K562 (cell line): Measurements from ENCODE around the gene CSNK1D. TPM values are rescaled to one million over a fixed set of nuclear protein-coding genes. Genes with fewer than 3 reads are reported as not detected.
A peak's percentile ranks its signal among the peaks of the same experiment; 100 is the strongest.

Experiments used
- ATAC-seq: fragments of 200-7000 bp; cut with Tn5 transposase; 3 replicates; pipeline ENCODE4 v1.9.1; 2020; ENCODE audit warnings: moderate library complexity
- BruUV-seq: library from RNA; stranded (reverse); fragments of 400-500 nt; replicated peaks from 2 replicates; lab custom pipeline; 2021; lab: Mats Ljungman, UMichigan
- CTCF ChIA-PET: fragments of 300-600 bp; formaldehyde crosslinking; extraction: SDS; loops from one replicate; lab custom pipeline; 2021; ENCODE audit warnings: low intra/inter-chr PET ratio; lab: Yijun Ruan, JAX
- POLR2A ChIA-PET: fragments of 300-600, 350-650 bp; sonication (Branson Sonifier 250); formaldehyde crosslinking; extraction: SDS; loops from one replicate; lab custom pipeline; 2021; ENCODE audit warnings: antibody characterized with exemption, inconsistent platforms; lab: Yijun Ruan, JAX
- DNase-seq, 4 experiments: peaks; one replicate each; pipeline versions ENCODE4 v3.0.0 to v3.0.0-alpha.2; 2011 to 2018; ENCODE audit warnings: low spot score in 3 of 4, mixed read lengths in 3 of 4; ENCODE audit errors: extremely low read depth in 1 of 4
- FAIRE-seq: peaks from 2 replicates; lab custom pipeline; 2011; peaks lifted over from hg19 to GRCh38; lab: Jason Lieb, UNC
- H2AFZ ChIP-seq: 2 replicates; pipeline ENCODE4 v1.6.0; 2011; ENCODE audit warnings: low read depth, low read length, control low read depth, inconsistent platforms
- H3K27ac ChIP-seq: fragments of 200-600 bp; 3 replicates; pipeline ENCODE4 v1.8.0; 2011; ENCODE audit warnings: low read depth, mild to moderate bottlenecking, control low read depth, inconsistent platforms, low read length, moderate library complexity, mixed read lengths; ENCODE audit errors: extremely low read depth
- H3K27me3 ChIP-seq, 2 experiments: fragments of 300-600 bp in 1 of 2; 2 replicates in 1 of 2; 3 replicates in 1 of 2; pipeline versions ENCODE4 v1.6.0 to v1.8.0; 2011; ENCODE audit warnings: inconsistent platforms in 2 of 2, low read length in 2 of 2, mild to moderate bottlenecking in 1 of 2, mixed read lengths in 1 of 2, moderate library complexity in 1 of 2; ENCODE audit not compliant: control insufficient read depth in 2 of 2, insufficient read depth in 2 of 2
- H3K36me3 ChIP-seq: fragments of 300-600 bp; 3 replicates; pipeline ENCODE4 v1.8.0; 2011; ENCODE audit warnings: mild to moderate bottlenecking, low read length, inconsistent platforms; ENCODE audit not compliant: control insufficient read depth, insufficient read depth
- H3K4me1 ChIP-seq, 2 experiments: fragments of 200-600 bp in 1 of 2; replicated peaks in 1 of 2; 2 replicates in 1 of 2; 3 replicates in 1 of 2; pipeline versions ENCODE4 v1.5.1 to v1.8.0; 2011; ENCODE audit warnings: inconsistent platforms in 2 of 2, low read length in 2 of 2, mild to moderate bottlenecking in 1 of 2, mixed read lengths in 1 of 2, moderate library complexity in 1 of 2; ENCODE audit not compliant: control insufficient read depth in 2 of 2, insufficient read depth in 2 of 2
- H3K4me2 ChIP-seq: 2 replicates; pipeline ENCODE4 v1.6.1; 2011; ENCODE audit warnings: low read length, control low read depth, inconsistent platforms, mixed read lengths; ENCODE audit not compliant: insufficient read depth
- H3K4me3 ChIP-seq: fragments of 200-600 bp; sonication (generic), shearing (Covaris generic); 2 replicates; pipeline ENCODE4 v1.5.1; 2016; ENCODE audit warnings: control low read depth, inconsistent platforms
- H3K79me2 ChIP-seq: fragments of 200-600 bp; 3 replicates; pipeline ENCODE4 v1.8.0; 2011; ENCODE audit warnings: low read length, inconsistent platforms; ENCODE audit not compliant: control insufficient read depth, insufficient read depth
- H3K9ac ChIP-seq, 2 experiments: 2 replicates each; pipeline versions ENCODE4 v1.6.0 to v1.6.1; 2011; ENCODE audit warnings: low read depth in 2 of 2, low read length in 2 of 2, control low read depth in 1 of 2, inconsistent platforms in 1 of 2, mild to moderate bottlenecking in 1 of 2, mixed read lengths in 1 of 2; ENCODE audit not compliant: insufficient read depth in 1 of 2
- H3K9me1 ChIP-seq: one replicate; pipeline ENCODE4 v1.6.0; 2011; ENCODE audit warnings: inconsistent platforms, mild to moderate bottlenecking, low read length, moderate library complexity; ENCODE audit not compliant: control insufficient read depth, insufficient read depth
- H3K9me3 ChIP-seq: replicated peaks from 2 replicates; pipeline ENCODE4 v1.5.1; 2011; ENCODE audit warnings: low read depth, low read length, inconsistent platforms; ENCODE audit not compliant: control insufficient read depth, insufficient read depth
- H4K20me1 ChIP-seq: replicated peaks from 2 replicates; pipeline ENCODE4 v1.6.1; 2011; ENCODE audit warnings: low read length, inconsistent platforms, mixed read lengths; ENCODE audit not compliant: control insufficient read depth, insufficient read depth
- BRCA1 ChIP-seq, 2 experiments: fragments of 450-650 bp in 1 of 2; sonication (generic) in 1 of 2; formaldehyde crosslinking in 1 of 2; IDR thresholded peaks; 2 replicates each; pipeline versions ENCODE4 v1.5.0 to v1.6.1; 2017 to 2020; ENCODE audit warnings: mild to moderate bottlenecking in 1 of 2, missing genetic modification reagents in 1 of 2
- FOSL1 ChIP-seq: fragments of 200-800 bp; sonication (Bioruptor generic); conservative IDR thresholded peaks from 2 replicates; pipeline ENCODE4 v1.6.1; 2016; ENCODE audit warnings: missing genetic modification characterization, missing compliant biosample characterization
- GATAD2B ChIP-seq: fragments of 450-650 bp; IDR thresholded peaks from 2 replicates; pipeline ENCODE4 v1.6.1; 2017; ENCODE audit warnings: mild to moderate bottlenecking, borderline replicate concordance
- KDM4B ChIP-seq, 2 experiments: fragments of 450-650 bp in 1 of 2; sonication (generic) in 1 of 2; IDR thresholded peaks; 2 replicates each; pipeline ENCODE4 v1.6.1; 2016 to 2017; ENCODE audit warnings: borderline replicate concordance in 2 of 2, antibody characterized with exemption in 1 of 2, low read depth in 1 of 2, mild to moderate bottlenecking in 1 of 2
- PCBP1 ChIP-seq: fragments of 200-400 bp; formaldehyde crosslinking; IDR thresholded peaks from 2 replicates; pipeline ENCODE4 v1.6.1; 2018; ENCODE audit warnings: mild to moderate bottlenecking, low read depth, low read length; ENCODE audit not compliant: poor library complexity, severe bottlenecking
- PREB ChIP-seq: sonication (generic); formaldehyde crosslinking; IDR thresholded peaks from 2 replicates; pipeline ENCODE4 v1.8.1; 2023; ENCODE audit warnings: mild to moderate bottlenecking, missing genetic modification reagents
- RBFOX2 ChIP-seq: fragments of 200-400 bp; formaldehyde crosslinking; IDR thresholded peaks from 2 replicates; pipeline ENCODE4 v1.6.1; 2017; ENCODE audit warnings: low read depth, mild to moderate bottlenecking, low read length, moderate library complexity
- SMAD3 ChIP-seq: fragments of 450-650 bp; formaldehyde crosslinking; conservative IDR thresholded peaks from 2 replicates; pipeline ENCODE4 v1.4.0; 2020; ENCODE audit warnings: mild to moderate bottlenecking
- ZNF592 ChIP-seq: fragments of 450-650 bp; IDR thresholded peaks from 2 replicates; pipeline ENCODE4 v1.6.1; 2017; ENCODE audit warnings: antibody characterized with exemption, mild to moderate bottlenecking
- ZNF780A ChIP-seq: fragments of 250-450 bp; sonication (Bioruptor Pico); IDR thresholded peaks from 2 replicates; pipeline ENCODE4 v1.5.0; 2021; ENCODE audit warnings: mild to moderate bottlenecking
- WGBS: fragments of 100-300 bp; shearing (Covaris generic); methylation state at CpG from one replicate; pipeline ENCODE4 v1.1.6; 2016; ENCODE audit warnings: low coverage, mixed read lengths; ENCODE audit not compliant: insufficient coverage; ENCODE audit errors: missing lambda C conversion rate; 5-methylcytosine and 5-hydroxymethylcytosine counted together
- in situ Hi-C: fragments of 300-500 bp; cut with MboI; formaldehyde crosslinking; loops from 4 replicates; pipeline ENCODE4 v1.15.0; 2018; ENCODE audit warnings: inconsistent platforms, mixed read lengths
- intact Hi-C: fragments of 100-400 bp; cut with micrococcal nuclease; formaldehyde crosslinking; loops from 2 replicates; pipeline ENCODE4 v1.14.2; 2022
- polyA plus RNA-seq, 8 experiments: library from polyadenylated mRNA; depleted of rRNA in 4 of 8; stranded (reverse) in 5 of 8; unstranded in 3 of 8; fragments of >200 nt; fragmentation: Nextera tagmentation in 2 of 8; fragmentation: Illumina TruSeq in 1 of 8; extraction: Ambion mirVana in 2 of 8; extraction: Trizol in 1 of 8; gene quantifications; 2 replicates each; pipeline versions ENCODE4 v1.2.1 to v1.2.3, GENCODE V29; 2011 to 2014; ENCODE audit warnings: inconsistent platforms in 1 of 8, missing spikeins in 1 of 8
- total RNA-seq, 7 experiments: library from RNA; depleted of rRNA in 6 of 7; stranded (reverse); fragments of >200 nt in 6 of 7; fragmentation: Illumina TruSeq in 2 of 7; extraction: Trizol in 2 of 7; gene quantifications; 2 replicates each; pipeline versions ENCODE4 v1.2.1 to v1.2.3, GENCODE V29; 2011 to 2021; ENCODE audit warnings: low replicate concordance in 1 of 7
- TF ChIP-seq, protein P1 (sequence below): IDR thresholded peaks from 2 replicates; pipeline ENCODE4 v1.6.1; 2011; ENCODE audit warnings: borderline replicate concordance, low read depth, mild to moderate bottlenecking, moderate library complexity, low read length; ENCODE audit not compliant: insufficient read depth, poor library complexity, severe bottlenecking

CSNK1D gene
- total and polyA plus RNA-seq, 9 of the 15 experiments (the other 6 are each of a cell fraction or from before 2014, with no cell fraction given), result 6.5 to 133 (median 41.3) TPM

DNA sequence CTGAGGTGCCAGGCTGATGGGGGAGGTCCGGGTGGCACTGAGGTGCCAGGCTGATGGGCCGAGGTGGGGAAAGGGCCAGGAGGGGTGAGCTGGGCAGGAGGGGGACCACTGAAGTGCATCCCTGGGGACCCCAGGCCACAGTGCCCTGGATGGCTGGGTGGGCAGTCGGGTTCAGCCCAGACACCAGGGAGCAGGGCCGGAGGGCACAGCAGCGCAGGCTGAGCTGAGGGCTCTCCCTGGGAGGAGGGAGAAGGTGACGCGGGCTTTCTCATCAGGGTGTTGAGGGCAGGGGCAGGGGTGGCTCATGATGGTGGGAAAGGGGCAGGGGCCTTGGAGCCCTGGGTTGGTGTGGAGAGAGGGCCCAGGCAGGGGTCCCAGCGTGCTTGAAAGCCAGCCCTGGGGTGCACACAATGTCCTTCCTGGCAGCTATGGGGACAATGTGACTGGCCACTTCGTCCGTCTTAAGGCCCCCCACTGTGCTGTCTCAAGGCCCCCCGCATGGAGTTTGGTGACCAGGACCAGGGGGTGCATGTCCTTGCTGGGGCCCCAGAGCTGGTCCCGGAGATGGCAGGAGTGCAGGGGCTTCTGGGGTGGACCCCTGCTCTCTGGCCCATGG, 27.9 kb upstream of the CSNK1D start (continued):
- TF ChIP-seq SMAD3 (CRISPR knock-in tag), result no peak
- TF ChIP-seq ZNF780A (CRISPR knock-in tag), result no peak
- TF ChIP-seq PREB (CRISPR knock-in tag), result no peak
- peak; percentile 28 for TF ChIP-seq PCBP1
- TF ChIP-seq KDM4B (IDR thresholded peaks at IDR 0.05; ENCODE audit: borderline replicate concordance in 2 of 2, low read depth in 1 of 2), result no peak
- no peak for TF ChIP-seq GATAD2B
- peak; percentile 31; the same call in 1 of the 2 replicates for TF ChIP-seq RBFOX2
- no peak for TF ChIP-seq FOSL1

DNA sequence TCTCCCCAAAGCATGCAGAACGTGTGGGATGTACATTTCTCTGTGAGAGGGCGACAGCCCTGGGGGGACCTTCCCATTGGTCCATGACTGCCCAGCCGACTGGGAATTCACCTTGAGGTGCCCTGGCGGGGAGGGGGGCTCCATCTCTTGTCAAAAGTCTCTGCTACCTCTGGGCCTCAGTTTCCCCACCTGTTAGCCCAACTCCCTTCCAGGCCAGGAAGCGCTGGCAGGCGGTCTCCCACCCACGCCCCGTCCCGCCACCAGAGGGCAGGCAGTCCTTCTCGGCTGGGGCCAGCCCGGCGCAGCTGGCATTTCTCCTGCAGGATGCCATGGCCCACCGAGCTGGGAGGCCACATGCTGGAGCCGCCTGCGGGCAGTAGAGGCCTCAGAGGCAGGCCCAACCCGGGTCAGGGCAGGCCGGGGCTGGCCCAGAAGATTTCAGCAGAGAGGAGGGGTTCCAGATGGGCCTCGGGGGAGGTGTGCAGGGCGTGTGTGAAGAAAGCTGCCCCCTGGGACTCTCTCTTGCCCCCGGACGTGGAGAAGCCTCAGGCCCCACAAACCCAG, 27.3 kb upstream of the CSNK1D start:
- POLR2A ChIA-PET, result interaction anchor here (0.6 to 1.2 kb wide), 2 partner anchors 8 to 19 kb away, joined by 3 to 6 read pairs; no protein-coding TSS in a partner anchor
- BruUV-seq, result no TSS peak
- Histone ChIP-seq H4K20me1 (no peaks in the 10 kb centered on the region), H3K9ac (no peak overlapping the region), H3K9me3 (no peaks in the 10 kb centered on the region), H3K27ac (no peak overlapping the region), H3K9me1 (no peaks in the 10 kb centered on the region), H3K79me2 (no peaks in the 10 kb centered on the region), H3K36me3 (no peaks in the 10 kb centered on the region), H3K27me3 (no peaks in the 10 kb centered on the region), H2AFZ (no peak overlapping the region), H3K4me1 (peaks cover 61 to 91% of the 10 kb centered on the region in 2 experiments), H3K4me3 (no peak overlapping the region), H3K4me2 (no peak overlapping the region)
- DNase-seq (peak in 2 of 4 experiments; percentile 53 to 59), FAIRE-seq (no peak), ATAC-seq (0 out of 3 replicates have a peak, but pooled peaks have one; percentile 32)
- intact Hi-C loops, result no loop called here
- in situ Hi-C loops, result no loop called here
- WGBS, result 48% methylated on average over 15 of the region's 21 CpGs
- CTCF ChIA-PET, result interaction anchor here (0.5 kb wide), 1 partner anchor 318 kb away, joined by 3 read pairs; no protein-coding TSS in a partner anchor
- TF ChIP-seq ZNF592 (peak; percentile 72; the same call in 1 of the 2 replicates), BRCA1 (IDR thresholded peaks at IDR 0.05) (no peak), BRCA1 (CRISPR knock-in tag; IDR thresholded peaks at IDR 0.05) (no peak)
- TF ChIP-seq, protein P1, sequence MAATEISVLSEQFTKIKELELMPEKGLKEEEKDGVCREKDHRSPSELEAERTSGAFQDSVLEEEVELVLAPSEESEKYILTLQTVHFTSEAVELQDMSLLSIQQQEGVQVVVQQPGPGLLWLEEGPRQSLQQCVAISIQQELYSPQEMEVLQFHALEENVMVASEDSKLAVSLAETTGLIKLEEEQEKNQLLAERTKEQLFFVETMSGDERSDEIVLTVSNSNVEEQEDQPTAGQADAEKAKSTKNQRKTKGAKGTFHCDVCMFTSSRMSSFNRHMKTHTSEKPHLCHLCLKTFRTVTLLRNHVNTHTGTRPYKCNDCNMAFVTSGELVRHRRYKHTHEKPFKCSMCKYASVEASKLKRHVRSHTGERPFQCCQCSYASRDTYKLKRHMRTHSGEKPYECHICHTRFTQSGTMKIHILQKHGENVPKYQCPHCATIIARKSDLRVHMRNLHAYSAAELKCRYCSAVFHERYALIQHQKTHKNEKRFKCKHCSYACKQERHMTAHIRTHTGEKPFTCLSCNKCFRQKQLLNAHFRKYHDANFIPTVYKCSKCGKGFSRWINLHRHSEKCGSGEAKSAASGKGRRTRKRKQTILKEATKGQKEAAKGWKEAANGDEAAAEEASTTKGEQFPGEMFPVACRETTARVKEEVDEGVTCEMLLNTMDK, result peak; percentile 76
